NCI-H774 (cell line): ENCODE data around the gene TFAP2E.
A peak's percentile ranks its signal among the peaks of the same experiment; 100 is the strongest.

Experiments
- DNase-seq: peaks from one replicate; lab custom pipeline; 2025; lab: John Stamatoyannopoulos, UW

The TFAP2E gene

GRCh38 chr1:35573198-35574124 lies at the start of gene TFAP2E:
TFAP2E (plus strand) TSS chr1:35573314; CDS start chr1:35573578, 264 bp downstream.
- DNase-seq = peak; percentile 38

DNA sequence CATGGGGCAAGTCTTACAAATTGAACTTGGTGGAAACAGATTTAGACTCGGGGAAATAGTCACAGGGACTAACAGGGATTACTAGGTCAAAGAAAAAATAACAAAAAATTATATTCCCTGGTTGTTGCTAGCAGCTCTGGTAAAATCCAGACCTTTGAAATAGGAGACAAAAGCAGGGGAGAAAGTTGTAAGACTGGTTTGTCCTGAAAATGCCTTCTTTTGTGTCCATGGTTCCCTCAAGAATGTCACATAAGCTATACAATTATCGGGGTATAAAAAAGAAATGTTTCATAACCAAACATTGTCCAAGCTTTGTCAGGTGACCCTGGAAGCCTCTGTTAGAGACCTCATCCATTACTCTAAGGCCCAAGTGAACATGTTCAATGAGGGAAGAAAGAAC lies 49.0 kb upstream of the TFAP2E start:
- peak; percentile 61 for DNase-seq

- no peak for DNase-seq
These were observed 42.9 kb upstream of the TFAP2E start for GRCh38 chr1:35530168-35530567.

GRCh38 chr1:35530946-35531345 lies 42.2 kb upstream of the TFAP2E start:
- no peak for DNase-seq

DNA sequence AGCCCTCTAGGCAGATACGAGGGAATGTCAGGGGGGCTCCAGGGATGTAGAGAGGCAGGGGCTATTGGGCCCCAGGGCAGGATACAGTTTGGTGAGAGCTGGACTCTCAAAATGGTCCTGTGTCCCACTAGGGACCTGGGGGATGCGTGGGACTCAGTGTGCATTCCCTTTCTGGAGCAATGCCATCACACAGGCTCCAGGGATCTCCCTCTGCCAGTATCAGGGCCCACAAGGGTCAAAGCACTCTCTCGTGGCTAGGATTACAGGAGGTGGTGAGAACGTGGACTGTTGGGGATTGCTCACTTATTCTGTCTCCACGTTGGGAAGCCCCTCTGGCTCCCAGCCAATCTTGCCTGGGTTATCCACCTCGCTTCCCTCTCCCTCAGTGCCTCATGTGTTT lies 41.7 kb upstream of the TFAP2E start:
- DNase-seq = no peak

- DNase-seq = no peak
These were observed 40.5 kb upstream of the TFAP2E start for GRCh38 chr1:35532497-35533223.

DNA sequence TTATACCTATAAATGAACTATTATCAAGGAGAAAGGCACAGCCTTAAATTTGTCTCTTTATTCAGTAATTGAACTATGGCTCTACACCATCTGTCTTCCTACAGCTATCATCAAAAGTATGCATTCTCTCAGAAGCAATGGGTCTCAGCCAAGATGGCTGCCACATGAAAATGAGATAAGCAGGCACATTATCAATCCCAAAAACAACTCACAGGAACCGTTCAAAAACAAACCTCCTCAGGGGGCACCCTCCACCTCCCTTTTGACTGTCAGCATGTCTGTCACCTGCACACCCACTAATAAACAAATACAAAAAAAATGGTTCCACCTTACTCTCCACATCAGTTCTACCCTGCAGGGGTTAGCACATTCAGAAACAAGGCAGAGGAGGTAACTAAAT lies 39.5 kb upstream of the TFAP2E start:
- DNase-seq = no peak

DNA sequence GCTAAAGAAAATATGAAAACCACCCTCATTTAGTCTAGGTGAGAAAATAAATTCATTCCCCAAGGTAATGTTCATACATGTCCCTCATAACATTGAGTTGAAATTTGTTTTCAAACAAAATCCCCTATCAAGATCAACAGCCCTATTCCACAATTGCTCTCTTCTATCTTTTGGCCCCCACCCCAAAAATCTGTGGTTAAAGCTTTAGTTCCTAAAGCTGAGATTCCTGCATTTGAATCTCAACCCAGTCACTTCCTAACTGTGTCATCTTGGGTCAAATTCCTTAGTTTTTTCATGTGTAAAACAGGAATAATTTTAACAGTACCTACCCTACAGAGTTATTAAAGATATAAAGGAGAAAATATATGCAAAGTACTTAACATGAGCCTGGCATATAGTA lies 37.9 kb upstream of the TFAP2E start:
- DNase-seq = no peak

DNA sequence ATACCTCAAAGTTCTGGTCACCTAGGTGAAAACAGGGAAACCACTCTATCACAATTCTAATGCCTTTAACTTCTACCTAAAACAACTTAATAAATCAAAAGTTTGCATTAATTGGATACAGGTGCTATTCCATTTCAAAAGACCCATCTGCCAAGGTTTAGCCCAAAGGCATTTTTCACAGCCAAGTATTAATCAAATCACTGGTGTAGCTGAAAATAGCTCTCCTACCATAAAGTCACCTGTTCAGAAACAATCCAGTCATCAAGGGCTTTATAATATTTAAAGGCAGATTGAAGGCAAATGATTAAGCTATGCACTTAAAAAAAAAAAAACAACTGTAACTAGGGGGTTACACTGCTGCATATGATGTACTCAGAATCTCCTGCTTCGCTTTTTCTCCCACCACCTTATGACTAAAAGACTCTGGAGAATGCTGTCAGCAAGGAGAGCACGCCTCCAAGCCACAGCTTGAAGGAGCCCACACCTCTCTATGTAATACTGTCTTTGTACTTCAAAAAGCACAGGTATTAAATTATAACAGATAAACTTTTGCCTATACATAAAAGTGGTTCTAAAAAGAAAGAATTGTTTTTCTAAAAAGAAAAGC lies 36.5 kb upstream of the TFAP2E start:
- no peak for DNase-seq

DNA sequence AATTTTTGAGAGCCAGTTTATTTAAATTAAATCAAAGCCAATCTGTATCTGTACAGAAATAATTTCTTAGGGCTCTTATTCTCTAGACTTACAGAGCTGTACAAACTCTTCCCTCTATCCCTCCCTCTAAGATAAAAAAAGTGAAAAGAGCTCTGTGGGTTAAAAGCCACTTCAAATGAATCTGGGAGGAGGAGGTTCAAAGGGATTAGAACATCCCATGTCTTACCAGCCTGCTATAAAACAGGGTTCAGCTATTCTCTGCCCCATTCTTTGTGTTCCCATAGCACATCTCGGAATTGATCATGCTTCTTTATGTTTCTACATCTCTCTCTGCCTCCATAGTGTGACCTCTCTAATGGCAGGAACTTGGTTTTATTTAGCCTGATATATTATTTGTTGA lies 35.3 kb upstream of the TFAP2E start:
- DNase-seq = no peak

DNA sequence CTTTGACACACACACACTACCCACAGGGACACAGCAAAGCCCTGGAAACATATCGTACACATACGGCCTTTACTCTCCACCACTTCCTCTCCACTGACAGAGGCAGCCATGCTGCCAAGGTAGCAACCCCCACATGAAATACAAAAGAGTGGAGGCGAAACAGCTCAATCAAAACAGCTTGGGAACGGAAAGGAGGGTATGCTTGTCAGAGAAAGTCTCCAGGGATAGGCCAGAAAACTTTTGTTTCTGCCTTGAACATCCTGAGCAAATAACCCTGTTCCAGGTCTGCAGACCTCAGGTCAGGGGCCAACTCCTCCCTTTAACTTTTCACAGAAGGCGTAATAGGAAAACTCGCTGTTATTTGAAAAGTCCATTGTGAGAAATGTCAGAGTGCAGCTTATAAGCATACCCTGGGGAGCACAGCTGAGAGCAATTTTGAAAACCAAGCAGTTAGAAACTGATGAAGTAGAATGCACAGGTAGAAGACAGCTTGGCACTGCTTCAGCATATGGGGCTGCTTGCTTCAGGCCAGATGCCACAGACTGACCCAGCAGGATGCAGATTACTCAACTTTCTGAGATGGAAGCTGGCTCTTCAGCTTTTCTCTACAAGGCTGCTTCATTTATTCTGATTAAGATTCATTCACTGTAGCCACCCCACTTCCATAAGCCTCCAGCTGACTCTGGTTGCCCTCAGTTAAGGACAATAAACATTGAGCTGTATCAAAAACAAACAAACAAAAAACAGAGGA lies 33.9 kb upstream of the TFAP2E start:
- no peak for DNase-seq

GRCh38 chr1:35539824-35540261 lies 33.3 kb upstream of the TFAP2E start:
- DNase-seq = no peak

- DNase-seq = no peak
These were observed 28.1 kb upstream of the TFAP2E start for GRCh38 chr1:35544976-35545375.

DNA sequence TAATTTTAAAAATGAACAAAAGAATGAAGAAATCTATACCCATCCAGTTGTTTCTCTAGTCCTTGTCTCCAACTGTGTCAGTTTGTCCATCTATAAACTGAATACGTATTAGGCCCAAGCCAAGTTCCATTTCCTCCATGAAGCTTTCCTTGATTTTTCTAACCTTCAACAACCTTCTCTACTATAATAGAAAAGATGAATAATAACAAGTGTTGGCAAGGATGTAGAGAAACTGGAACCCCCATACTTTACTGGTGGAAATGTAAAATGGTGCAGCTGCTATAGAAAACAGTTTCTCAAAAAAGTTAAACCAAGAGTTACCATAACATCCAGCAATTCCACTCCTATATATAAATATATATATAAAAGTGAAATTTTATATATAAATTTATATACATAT lies 26.5 kb upstream of the TFAP2E start:
- DNase-seq = no peak

GRCh38 chr1:35553851-35554250 lies 19.3 kb upstream of the TFAP2E start:
- no peak for DNase-seq

GRCh38 chr1:35554266-35555211 lies 18.6 kb upstream of the TFAP2E start:
- peak; percentile 34 for DNase-seq

GRCh38 chr1:35555212-35555584 lies 17.9 kb upstream of the TFAP2E start:
- DNase-seq = no peak

- DNase-seq = peak; percentile 97
These were observed 17.3 kb upstream of the TFAP2E start for GRCh38 chr1:35555601-35556477.

DNA sequence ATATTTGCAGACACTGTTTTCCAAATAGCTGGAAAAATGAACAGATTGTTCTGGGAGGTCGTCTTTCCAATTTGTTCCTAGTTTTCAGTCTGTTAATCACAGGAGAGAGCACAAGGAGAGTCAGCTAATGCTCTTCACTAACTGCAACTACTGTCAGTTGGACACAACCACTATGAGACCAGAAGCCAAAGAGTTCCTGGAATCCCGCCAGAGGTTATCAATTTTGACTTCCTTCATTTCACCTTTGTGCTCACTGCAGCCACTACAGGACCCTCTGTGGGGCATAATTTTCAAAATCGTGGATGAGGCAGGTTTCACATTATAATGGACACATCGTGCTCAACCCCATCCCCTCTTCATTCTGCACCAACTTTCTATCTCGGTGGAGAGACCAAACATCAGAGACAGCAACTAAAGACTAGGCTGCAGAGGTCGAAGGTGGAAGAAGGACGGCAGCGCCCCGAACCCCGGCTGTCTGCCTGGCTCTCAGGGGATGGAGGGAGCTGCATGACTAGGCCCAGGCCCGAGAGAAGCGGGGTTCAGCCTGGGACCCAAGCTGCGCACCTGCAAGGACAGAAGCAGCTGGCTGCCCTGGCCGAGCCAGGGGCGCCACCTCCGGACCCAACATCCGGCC lies 16.5 kb upstream of the TFAP2E start:
- DNase-seq = peak; percentile 71
